HUES48 (cell line): ENCODE results near the gene LAMC2.
A peak's percentile ranks its signal among the peaks of the same experiment; 100 is the strongest.
"Not testable (repeated sequence)": the region's sequence is repeated elsewhere in the genome, so short reads cannot be mapped to it uniquely, and the experiment has no call there.

Experiments
- H3K27ac ChIP-seq: one replicate; pipeline ENCODE4 v1.7.0; 2013; ENCODE audit warnings: low read depth, low read length, inconsistent platforms
- H3K27me3 ChIP-seq: 2 replicates; pipeline ENCODE4 v1.6.1; 2013; ENCODE audit warnings: mild to moderate bottlenecking, low read length; ENCODE audit not compliant: control insufficient read depth, insufficient read depth
- H3K36me3 ChIP-seq: 2 replicates; pipeline ENCODE4 v1.6.1; 2013; ENCODE audit warnings: low read length; ENCODE audit not compliant: control insufficient read depth, insufficient read depth
- H3K4me1 ChIP-seq: 2 replicates; pipeline ENCODE4 v1.6.1; 2013; ENCODE audit warnings: mild to moderate bottlenecking, low read length; ENCODE audit not compliant: control insufficient read depth, insufficient read depth
- H3K4me3 ChIP-seq: 2 replicates; pipeline ENCODE4 v1.5.1; 2013; ENCODE audit warnings: mild to moderate bottlenecking, low read depth, low read length
- H3K9ac ChIP-seq: 2 replicates; pipeline ENCODE4 v1.6.1; 2013; ENCODE audit warnings: mild to moderate bottlenecking, low read depth, low read length, moderate library complexity
- H3K9me3 ChIP-seq: 2 replicates; pipeline ENCODE4 v1.6.1; 2013; ENCODE audit warnings: low read length; ENCODE audit not compliant: control insufficient read depth, insufficient read depth

Gene LAMC2

GRCh38 chr1:183150032-183150431 is 36.0 kb upstream of the LAMC2 start:
- H3K9me3 ChIP-seq, H3K4me1 ChIP-seq, H3K36me3 ChIP-seq: not testable (repeated sequence)

GRCh38 chr1:183150445-183150844 is 35.6 kb upstream of the LAMC2 start:
- H3K27me3 ChIP-seq, result no peaks in the 10 kb centered on the region
- no peak overlapping the region for H3K27ac ChIP-seq
- H3K4me3 ChIP-seq, result no peak overlapping the region
- H3K36me3 ChIP-seq, result no peaks in the 10 kb centered on the region
- H3K9ac ChIP-seq, result no peak overlapping the region
- no peaks in the 10 kb centered on the region for H3K4me1 ChIP-seq
- no peaks in the 10 kb centered on the region for H3K9me3 ChIP-seq

More at GRCh38 chr1:183150032-183150431, 36.0 kb upstream of the LAMC2 start:
- not testable (repeated sequence) for H3K9ac ChIP-seq, H3K4me3 ChIP-seq, H3K27me3 ChIP-seq, H3K27ac ChIP-seq

- no peak overlapping the region for H3K27ac ChIP-seq
- H3K4me1 ChIP-seq, result no peaks in the 10 kb centered on the region
- H3K9ac ChIP-seq, result no peak overlapping the region
- H3K4me3 ChIP-seq, result no peak overlapping the region
- H3K9me3 ChIP-seq, result no peaks in the 10 kb centered on the region
- no peaks in the 10 kb centered on the region for H3K27me3 ChIP-seq
- no peaks in the 10 kb centered on the region for H3K36me3 ChIP-seq
Measured at GRCh38 chr1:183152180-183152579, 33.9 kb upstream of the LAMC2 start.

GRCh38 chr1:183155939-183156338 is 30.1 kb upstream of the LAMC2 start:
- H3K36me3 ChIP-seq, result no peaks in the 10 kb centered on the region
- no peak overlapping the region for H3K4me3 ChIP-seq
- no peak overlapping the region for H3K9ac ChIP-seq
- H3K27ac ChIP-seq, result no peak overlapping the region
- H3K9me3 ChIP-seq, result no peaks in the 10 kb centered on the region
- H3K4me1 ChIP-seq, result no peaks in the 10 kb centered on the region
- no peaks in the 10 kb centered on the region for H3K27me3 ChIP-seq

- H3K27me3 ChIP-seq, result no peaks in the 10 kb centered on the region
- H3K4me1 ChIP-seq, result peaks cover 7% of the 10 kb centered on the region
- no peak overlapping the region for H3K9ac ChIP-seq
- no peaks in the 10 kb centered on the region for H3K9me3 ChIP-seq
- H3K36me3 ChIP-seq, result no peaks in the 10 kb centered on the region
- no peak overlapping the region for H3K27ac ChIP-seq
- H3K4me3 ChIP-seq, result no peak overlapping the region
Measured at GRCh38 chr1:183159960-183160359, 26.1 kb upstream of the LAMC2 start.

- Histone ChIP-seq H3K4me3 (no peak overlapping the region), H3K4me1 (peaks cover 16% of the 10 kb centered on the region), H3K27me3 (no peaks in the 10 kb centered on the region), H3K9me3 (no peaks in the 10 kb centered on the region), H3K9ac (no peak overlapping the region), H3K27ac (no peak overlapping the region), H3K36me3 (no peaks in the 10 kb centered on the region)
Measured at GRCh38 chr1:183161391-183161790, 24.7 kb upstream of the LAMC2 start.

- Histone ChIP-seq H3K36me3 (no peaks in the 10 kb centered on the region), H3K4me3 (no peak overlapping the region), H3K4me1 (peaks cover 16% of the 10 kb centered on the region), H3K9ac (no peak overlapping the region), H3K27me3 (no peaks in the 10 kb centered on the region), H3K27ac (no peak overlapping the region), H3K9me3 (no peaks in the 10 kb centered on the region)
Measured at GRCh38 chr1:183163316-183163715, 22.7 kb upstream of the LAMC2 start.

- H3K4me1 ChIP-seq, result peaks cover 16% of the 10 kb centered on the region
- H3K27me3 ChIP-seq, result no peaks in the 10 kb centered on the region
- H3K36me3 ChIP-seq, result no peaks in the 10 kb centered on the region
- no peak overlapping the region for H3K4me3 ChIP-seq
- no peaks in the 10 kb centered on the region for H3K9me3 ChIP-seq
- H3K27ac ChIP-seq, result peak overlapping the region; percentile 72
- H3K9ac ChIP-seq, result no peak overlapping the region
Measured at GRCh38 chr1:183164340-183164739, 21.7 kb upstream of the LAMC2 start.

- no peaks in the 10 kb centered on the region for H3K36me3 ChIP-seq
- peak overlapping the region; percentile 72 for H3K27ac ChIP-seq
- no peaks in the 10 kb centered on the region for H3K9me3 ChIP-seq
- peaks cover 16% of the 10 kb centered on the region for H3K4me1 ChIP-seq
- H3K9ac ChIP-seq, result no peak overlapping the region
- no peaks in the 10 kb centered on the region for H3K27me3 ChIP-seq
- H3K4me3 ChIP-seq, result no peak overlapping the region
Measured at GRCh38 chr1:183164963-183165362, 21.1 kb upstream of the LAMC2 start.

- Histone ChIP-seq H3K27me3 (no peaks in the 10 kb centered on the region), H3K4me1 (peaks cover 16% of the 10 kb centered on the region), H3K27ac (no peak overlapping the region), H3K4me3 (no peak overlapping the region), H3K9ac (no peak overlapping the region), H3K9me3 (no peaks in the 10 kb centered on the region), H3K36me3 (no peaks in the 10 kb centered on the region)
Measured at GRCh38 chr1:183165456-183165855, 20.6 kb upstream of the LAMC2 start.

GRCh38 chr1:183166454-183166853 is 19.6 kb upstream of the LAMC2 start:
- H3K27me3 ChIP-seq, result no peaks in the 10 kb centered on the region
- H3K9ac ChIP-seq, result no peak overlapping the region
- no peaks in the 10 kb centered on the region for H3K36me3 ChIP-seq
- H3K9me3 ChIP-seq, result no peaks in the 10 kb centered on the region
- no peak overlapping the region for H3K4me3 ChIP-seq
- H3K27ac ChIP-seq, result no peak overlapping the region
- peaks cover 16% of the 10 kb centered on the region for H3K4me1 ChIP-seq

- no peak overlapping the region for H3K4me3 ChIP-seq
- no peaks in the 10 kb centered on the region for H3K36me3 ChIP-seq
- peaks cover 16% of the 10 kb centered on the region for H3K4me1 ChIP-seq
- H3K27me3 ChIP-seq, result no peaks in the 10 kb centered on the region
- no peak overlapping the region for H3K27ac ChIP-seq
- H3K9ac ChIP-seq, result no peak overlapping the region
- no peaks in the 10 kb centered on the region for H3K9me3 ChIP-seq
Measured at GRCh38 chr1:183167676-183168075, 18.4 kb upstream of the LAMC2 start.
